Sigmoid colon (tissue), 4 donors: ENCODE data around the gene OCIAD2.

Source experiments
- POLR2A ChIP-seq, 2 donors: fragments of 450-650 bp; IDR thresholded peaks; one replicate each; pipeline ENCODE4 v1.6.1; 2016; ENCODE audit warnings: antibody characterized with exemption in 2 of 2, mild to moderate bottlenecking in 2 of 2, moderate library complexity in 2 of 2
- POLR2AphosphoS5 ChIP-seq, 4 donors: sonication (generic); formaldehyde crosslinking; IDR thresholded peaks; one replicate each; pipeline ENCODE4 v1.6.1; 2017; ENCODE audit warnings: antibody characterized with exemption in 4 of 4
- TF ChIP-seq, protein P1 (sequence below), 4 experiments: fragments of 450-650 bp in 3 of 4; fragments of 200-600 bp in 1 of 4; IDR thresholded peaks; one replicate each; pipeline ENCODE4 v1.5.1; 2016 to 2019; ENCODE audit warnings: antibody characterized with exemption in 4 of 4, mild to moderate bottlenecking in 3 of 4, moderate library complexity in 2 of 4

DNA sequence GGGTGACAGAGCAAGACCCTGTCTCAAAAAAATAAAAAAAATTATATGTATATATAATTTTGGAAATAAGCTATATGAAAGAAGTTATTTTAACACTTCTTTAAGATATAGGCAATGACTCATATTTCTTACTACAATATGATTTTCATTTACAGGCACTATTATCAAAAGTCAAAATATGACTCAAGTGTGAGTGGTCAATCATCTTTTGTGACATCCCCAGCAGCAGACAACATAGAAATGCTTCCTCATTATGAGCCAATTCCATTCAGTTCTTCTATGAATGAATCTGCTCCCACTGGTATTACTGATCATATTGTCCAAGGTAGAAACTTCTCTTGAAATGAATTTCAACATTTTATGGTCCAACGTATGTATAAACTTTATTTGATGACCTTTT lies 54.9 kb downstream of the OCIAD2 start:
- TF ChIP-seq POLR2A (IDR thresholded peaks at IDR 0.05) = no peak
- TF ChIP-seq, protein P1, sequence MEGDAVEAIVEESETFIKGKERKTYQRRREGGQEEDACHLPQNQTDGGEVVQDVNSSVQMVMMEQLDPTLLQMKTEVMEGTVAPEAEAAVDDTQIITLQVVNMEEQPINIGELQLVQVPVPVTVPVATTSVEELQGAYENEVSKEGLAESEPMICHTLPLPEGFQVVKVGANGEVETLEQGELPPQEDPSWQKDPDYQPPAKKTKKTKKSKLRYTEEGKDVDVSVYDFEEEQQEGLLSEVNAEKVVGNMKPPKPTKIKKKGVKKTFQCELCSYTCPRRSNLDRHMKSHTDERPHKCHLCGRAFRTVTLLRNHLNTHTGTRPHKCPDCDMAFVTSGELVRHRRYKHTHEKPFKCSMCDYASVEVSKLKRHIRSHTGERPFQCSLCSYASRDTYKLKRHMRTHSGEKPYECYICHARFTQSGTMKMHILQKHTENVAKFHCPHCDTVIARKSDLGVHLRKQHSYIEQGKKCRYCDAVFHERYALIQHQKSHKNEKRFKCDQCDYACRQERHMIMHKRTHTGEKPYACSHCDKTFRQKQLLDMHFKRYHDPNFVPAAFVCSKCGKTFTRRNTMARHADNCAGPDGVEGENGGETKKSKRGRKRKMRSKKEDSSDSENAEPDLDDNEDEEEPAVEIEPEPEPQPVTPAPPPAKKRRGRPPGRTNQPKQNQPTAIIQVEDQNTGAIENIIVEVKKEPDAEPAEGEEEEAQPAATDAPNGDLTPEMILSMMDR (IDR thresholded peaks at IDR 0.05) = no peak
- no peak for TF ChIP-seq POLR2AphosphoS5 (IDR thresholded peaks at IDR 0.05)
